Stimulated activated CD8-positive, alpha-beta memory T cell treated with anti-CD3 and anti-CD28 coated beads, Interleukin-7, amount 100 ng/mL, for 48 hours (primary cell): ENCODE data around the gene SNRNP40.

ENCODE experiments used
- DNase-seq, 2 donors: peaks; one replicate each; pipeline ENCODE4 v3.0.0-alpha.2; 2020; ENCODE audit warnings: low read depth in 1 of 2; ENCODE audit errors: extremely low read depth in 1 of 2

The SNRNP40 gene

GRCh38 chr1:31296486-31297276, at the start of gene SNRNP40, which contains the start of gene ZCCHC17:
SNRNP40 (minus strand) TSS chr1:31296788; CDS start chr1:31296751, 37 bp downstream.
ZCCHC17 (plus strand) TSS chr1:31297032; CDS start chr1:31310099, 13,067 bp downstream.
- peak; percentile 86 to 95 for DNase-seq

DNA sequence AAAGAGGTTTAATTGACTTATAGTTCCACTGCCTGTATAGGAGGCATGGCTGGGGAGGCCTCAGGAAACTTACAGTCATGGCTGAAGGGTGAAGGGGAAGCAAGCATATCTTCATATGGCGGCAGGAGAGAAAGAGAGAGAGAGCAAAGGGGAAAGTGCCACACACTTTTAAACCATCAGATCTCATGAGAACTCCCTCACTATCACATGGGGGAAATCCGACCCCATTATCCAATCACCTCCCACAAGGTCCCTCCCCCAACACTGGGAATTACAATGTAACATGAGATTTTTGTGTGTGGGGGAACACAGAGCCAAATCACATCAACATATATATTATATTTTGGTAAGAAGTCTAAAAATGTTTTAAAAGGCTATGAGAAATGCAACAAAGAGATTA, 49.0 kb upstream of the SNRNP40 start:
- DNase-seq = no peak

- DNase-seq = no peak
These were observed 47.9 kb upstream of the SNRNP40 start for GRCh38 chr1:31344503-31344902.

DNA sequence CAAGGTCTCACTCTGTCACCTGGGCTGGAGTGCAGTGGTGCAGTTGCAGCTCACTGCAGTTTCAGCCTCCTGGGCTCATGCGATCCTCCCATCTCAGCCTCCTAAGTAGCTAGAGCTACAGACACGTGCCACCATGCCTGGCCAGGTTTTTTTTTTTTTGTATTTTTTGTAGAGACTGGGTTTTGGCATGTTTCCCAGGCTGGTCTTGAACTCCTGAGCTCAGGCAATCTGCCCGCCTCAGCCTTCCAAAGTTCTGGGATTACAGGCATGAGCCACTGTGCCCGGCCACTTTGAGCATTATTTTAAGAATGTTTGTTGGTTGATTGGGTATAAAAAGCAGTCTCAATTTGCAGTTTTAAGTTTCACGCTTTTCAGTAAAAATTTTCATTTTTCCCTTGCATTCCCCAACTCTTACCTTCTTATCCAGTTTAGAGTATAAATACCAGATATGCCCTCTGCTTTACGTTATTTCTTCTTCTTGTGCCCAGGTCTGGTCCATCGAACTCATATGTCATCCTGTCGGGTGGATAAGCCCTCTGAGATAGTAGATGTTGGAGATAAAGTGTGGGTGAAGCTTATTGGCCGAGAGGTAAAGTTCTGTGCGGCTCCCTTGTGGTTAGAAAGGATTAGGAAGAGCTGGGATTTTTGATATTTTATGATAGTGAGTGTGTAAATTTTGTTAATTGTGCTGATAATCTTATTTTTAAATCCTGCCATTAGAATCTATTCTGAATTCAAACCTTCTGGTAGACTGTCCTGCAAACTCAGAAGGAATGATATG, 40.3 kb upstream of the SNRNP40 start:
- DNase-seq = no peak

GRCh38 chr1:31335007-31335406, 38.4 kb upstream of the SNRNP40 start:
- DNase-seq = no peak

DNA sequence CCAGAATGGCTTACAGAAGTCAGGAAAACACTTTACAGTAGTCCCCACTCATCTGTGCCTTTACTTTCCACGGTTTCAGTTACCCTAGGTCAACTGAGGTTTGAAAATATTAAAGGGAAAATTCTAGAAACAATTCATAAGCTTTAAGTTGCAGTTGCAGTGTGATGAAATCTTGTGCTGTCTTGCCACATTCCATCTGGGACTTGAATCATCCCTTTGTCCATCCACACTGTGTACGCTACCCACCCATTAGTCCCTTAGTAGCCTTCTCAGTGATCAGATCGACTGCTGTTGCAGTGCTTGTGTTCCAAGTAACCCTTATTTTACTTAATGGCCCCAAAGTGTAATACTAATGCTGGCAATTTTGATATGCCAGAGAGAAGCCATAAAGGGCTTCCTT, 30.8 kb upstream of the SNRNP40 start:
- DNase-seq = no peak

- no peak for DNase-seq
These were observed 29.9 kb upstream of the SNRNP40 start for GRCh38 chr1:31326461-31326860.

DNA sequence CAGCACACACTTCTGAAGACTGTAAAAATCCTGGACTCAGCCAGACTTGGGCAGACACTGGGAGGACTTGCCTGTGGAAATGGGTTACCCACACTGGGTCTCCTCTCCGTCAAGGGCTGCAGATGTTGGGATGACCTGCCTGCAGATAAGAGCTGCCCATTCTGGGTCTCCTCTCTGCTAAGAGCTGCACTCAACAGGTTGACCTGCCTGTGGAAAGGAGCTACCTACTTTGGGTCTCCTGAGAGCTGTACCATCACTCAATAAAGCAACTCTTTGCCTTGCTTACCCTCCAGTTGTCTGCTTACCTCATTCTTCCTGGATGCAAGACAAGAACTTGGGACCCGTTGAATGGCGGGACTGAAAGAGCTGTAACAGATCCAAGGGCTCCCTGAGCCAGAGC, 28.4 kb upstream of the SNRNP40 start:
- no peak for DNase-seq

DNA sequence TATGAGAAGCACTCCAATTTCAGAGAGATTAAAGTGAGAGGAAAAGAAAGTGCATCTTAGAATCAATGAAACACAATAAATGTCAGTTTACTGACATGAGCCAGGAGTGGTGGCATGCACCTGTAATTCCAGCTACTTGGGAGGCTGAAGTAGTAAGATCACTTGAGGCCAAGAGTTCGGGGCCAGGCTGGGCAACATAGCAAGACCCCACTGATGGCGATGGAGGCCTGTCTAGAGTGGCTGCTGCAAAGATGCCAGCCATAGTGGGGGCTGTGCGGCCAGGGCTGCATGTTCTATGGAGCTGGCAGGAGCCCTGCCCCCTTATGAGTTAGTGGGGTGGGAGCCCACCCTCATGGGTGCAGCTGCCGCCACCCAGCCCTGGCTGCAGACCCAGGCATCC, 27.5 kb upstream of the SNRNP40 start:
- DNase-seq = no peak

- DNase-seq = no peak
These were observed 21.6 kb upstream of the SNRNP40 start for GRCh38 chr1:31318146-31318545.

DNA sequence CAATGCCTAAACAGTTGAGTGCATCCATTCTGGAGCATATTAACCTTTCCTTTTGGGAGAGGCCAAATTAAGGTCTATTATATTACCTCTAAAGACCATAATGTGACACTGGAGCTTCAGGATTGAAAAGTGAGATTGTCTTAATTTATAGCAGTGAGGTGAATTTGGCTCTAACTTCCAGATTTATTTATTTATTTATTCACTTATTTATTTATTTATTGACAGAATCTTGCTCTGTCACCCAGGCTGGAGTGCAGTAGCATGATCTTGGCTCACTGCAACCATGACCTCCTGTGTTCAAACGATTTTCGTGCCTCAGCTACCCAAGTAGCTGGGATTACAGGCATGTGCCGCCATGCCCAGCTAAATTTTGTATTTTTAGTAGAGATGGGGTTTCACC, 19.3 kb upstream of the SNRNP40 start:
- no peak for DNase-seq

DNA sequence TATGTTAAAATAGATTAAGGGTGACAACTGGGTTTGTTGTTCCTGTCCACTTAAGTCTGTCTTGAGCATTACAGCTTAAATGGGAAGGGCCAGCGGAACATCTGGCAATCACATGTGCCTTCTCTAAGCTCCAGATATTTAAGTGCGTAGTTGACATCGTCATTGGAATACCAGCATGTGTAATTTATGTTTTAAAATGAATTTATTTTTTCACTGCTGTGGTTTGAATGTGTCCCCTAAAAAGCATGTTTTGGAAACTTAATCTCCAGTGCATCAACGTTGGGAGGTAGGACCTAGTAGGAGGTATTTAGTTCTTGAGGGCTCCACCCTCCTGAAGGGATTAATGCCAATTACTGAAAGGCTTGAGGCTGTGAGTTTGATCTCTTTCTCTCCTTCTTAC, 13.6 kb upstream of the SNRNP40 start:
- no peak for DNase-seq

DNA sequence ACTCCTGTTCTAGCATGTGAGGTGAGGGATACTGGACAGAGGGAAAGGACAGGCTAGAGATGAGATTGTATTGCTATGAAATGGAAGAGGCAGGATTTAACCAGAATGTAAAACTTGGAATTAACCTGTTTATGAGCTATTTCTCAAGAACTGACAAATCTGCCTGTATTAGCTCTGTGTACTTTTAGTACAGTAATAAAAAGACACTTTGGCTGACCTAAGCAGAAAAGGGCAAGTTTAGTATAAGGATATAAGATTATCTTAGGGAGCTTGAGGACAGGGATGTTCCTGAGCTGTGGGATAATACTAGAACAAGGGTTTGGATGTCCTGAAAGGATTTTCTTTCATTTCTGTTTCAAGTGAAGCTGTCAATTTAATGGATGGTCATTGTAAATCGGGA, 11.4 kb upstream of the SNRNP40 start:
- no peak for DNase-seq

DNA sequence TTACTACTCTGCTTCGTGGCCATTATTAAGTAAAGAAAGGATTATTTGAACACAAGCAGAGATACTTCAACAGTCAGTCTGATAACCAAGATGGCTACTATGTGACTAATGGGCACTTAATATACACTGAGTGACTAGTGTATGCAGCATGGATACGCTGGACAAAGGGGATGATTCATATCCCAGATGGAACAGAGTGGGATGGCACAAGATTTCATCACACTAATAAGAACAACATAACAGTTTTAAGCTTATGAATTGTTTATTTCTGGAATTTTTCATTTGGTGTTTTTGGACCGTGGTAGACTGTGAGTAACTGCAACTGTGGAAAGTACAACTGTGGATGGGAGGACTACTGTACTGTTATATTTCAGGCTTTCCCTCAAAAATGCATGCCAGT, 9.7 kb upstream of the SNRNP40 start:
- no peak for DNase-seq

DNA sequence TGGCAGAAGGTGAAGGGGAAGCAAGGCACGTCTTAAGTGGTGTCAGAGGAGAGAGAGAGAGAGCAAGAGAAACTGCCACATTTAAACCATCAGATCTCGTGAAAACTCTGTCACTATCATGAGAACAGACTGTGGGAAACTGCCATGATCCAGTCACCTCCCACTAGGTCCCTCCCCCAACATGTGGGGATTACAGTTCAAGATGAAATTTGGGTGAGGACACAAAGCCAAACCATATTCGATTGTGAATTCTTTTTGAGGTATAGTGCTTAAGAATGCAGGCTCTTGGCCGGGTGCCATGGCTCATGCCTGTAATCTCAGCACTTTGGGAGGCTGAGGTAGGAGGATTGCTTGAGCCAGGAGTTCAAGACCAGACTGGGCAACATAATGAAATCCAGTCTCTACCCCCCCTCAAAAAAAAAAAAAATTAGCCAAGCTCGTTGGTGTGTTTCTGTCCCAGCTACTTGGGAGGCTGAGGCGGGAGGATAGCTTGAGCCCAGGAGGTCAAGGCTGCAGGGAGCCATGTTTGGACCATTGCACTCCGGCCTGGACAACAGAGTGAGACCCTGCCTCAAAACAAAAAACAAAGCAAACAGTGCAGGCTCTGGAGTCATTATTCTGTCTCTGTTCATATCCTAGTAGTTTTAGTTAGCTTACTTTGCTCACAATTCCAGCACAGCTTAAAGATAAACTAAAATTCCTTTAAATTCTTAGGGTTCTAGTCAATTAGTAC, 6.3 kb upstream of the SNRNP40 start:
- no peak for DNase-seq

GRCh38 chr1:31300193-31300592, 3.6 kb upstream of the SNRNP40 start:
- DNase-seq = no peak

DNA sequence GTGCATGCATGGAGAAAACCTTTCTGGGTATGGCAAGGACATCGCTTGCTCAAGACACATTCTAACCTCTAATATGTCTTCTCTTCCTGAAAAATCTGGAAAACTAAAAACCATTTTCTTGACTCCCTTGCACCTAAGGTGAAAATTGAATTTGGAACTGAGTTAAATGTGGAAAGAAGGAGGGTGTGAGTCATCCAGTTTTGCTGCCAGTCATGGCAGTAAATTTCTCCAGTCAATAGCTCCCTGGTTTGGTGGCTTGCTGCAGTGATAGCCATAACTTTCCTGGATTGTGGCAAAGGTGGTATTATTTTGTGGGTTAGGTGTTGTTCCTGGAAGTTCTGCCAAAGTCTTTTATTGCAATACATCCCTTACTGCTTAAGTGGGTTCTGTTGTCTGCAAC, 2.8 kb upstream of the SNRNP40 start:
- no peak for DNase-seq

GRCh38 chr1:31297277-31298247, 974 bp upstream of the SNRNP40 start:
- no peak for DNase-seq

- DNase-seq = no peak
These were observed 608 bp downstream of the SNRNP40 start for GRCh38 chr1:31295874-31296485.

GRCh38 chr1:31289021-31289420, 7.6 kb downstream of the SNRNP40 start:
- DNase-seq = no peak
